Upper lobe of left lung (tissue), 6 donors: ENCODE measurements around the gene ADCY9. TPM values are rescaled to one million over a fixed set of nuclear protein-coding genes. Genes with fewer than 3 reads are reported as not detected.
A peak's percentile ranks its signal among the peaks of the same experiment; 100 is the strongest.

ENCODE experiments used
- ATAC-seq, 2 donors: fragments of 200-7000 bp; cut with Tn5 transposase; one replicate each; pipeline ENCODE4 v1.9.1; 2022; ENCODE audit warnings: mild to moderate bottlenecking in 2 of 2, moderate library complexity in 2 of 2; ENCODE audit not compliant: low FRiP score in 2 of 2
- DNase-seq, 2 donors: peaks; one replicate each; pipeline ENCODE4 v3.0.0-alpha.2; 2019 to 2020
- H3K27ac ChIP-seq, 4 donors: fragments of 200-600 bp; sonication (generic); one replicate each; pipeline ENCODE4 v1.5.1; 2016 to 2019
- H3K27me3 ChIP-seq, 4 donors: fragments of 200-600 bp; sonication (generic); one replicate each; pipeline ENCODE4 v1.5.1; 2017 to 2019
- H3K36me3 ChIP-seq, 4 donors: fragments of 200-600 bp; sonication (generic); one replicate each; pipeline ENCODE4 v1.5.1; 2016 to 2019
- H3K4me1 ChIP-seq, 4 donors: fragments of 200-600 bp; sonication (generic); one replicate each; pipeline ENCODE4 v1.5.1; 2018 to 2019
- H3K4me3 ChIP-seq, 4 donors: fragments of 200-600 bp; sonication (generic); one replicate each; pipeline ENCODE4 v1.5.1; 2017 to 2019; ENCODE audit warnings: mild to moderate bottlenecking in 2 of 4, moderate library complexity in 1 of 4
- H3K9me3 ChIP-seq, 4 donors: fragments of 200-600 bp; sonication (generic); one replicate each; pipeline ENCODE4 v1.5.1; 2018 to 2019
- EP300 ChIP-seq, 4 donors: sonication (generic); formaldehyde crosslinking; IDR thresholded peaks; one replicate each; pipeline ENCODE4 v1.5.1; 2017; ENCODE audit warnings: antibody characterized with exemption in 4 of 4, control low read depth in 2 of 4
- POLR2A ChIP-seq, 4 donors: fragments of 450-650 bp; IDR thresholded peaks; one replicate each; pipeline ENCODE4 v1.5.1; 2016 to 2017; ENCODE audit warnings: antibody characterized with exemption in 4 of 4, mild to moderate bottlenecking in 2 of 4
- POLR2AphosphoS5 ChIP-seq, 2 donors: sonication (generic); formaldehyde crosslinking; IDR thresholded peaks; one replicate each; pipeline ENCODE4 v1.5.1; 2017; ENCODE audit warnings: antibody characterized with exemption in 2 of 2
- WGBS, 2 donors: methylation state at CpG; one replicate each; pipeline ENCODE4 v1.1.5; 2017 to 2018; 5-methylcytosine and 5-hydroxymethylcytosine counted together
- total RNA-seq, 6 donors: library from RNA; depleted of rRNA in 4 of 6; stranded (reverse); fragments of >200 nt in 4 of 6; gene quantifications; one replicate each; pipeline versions ENCODE4 v1.1.0 to v1.2.1, GENCODE V29; 2016 to 2021
- TF ChIP-seq, protein P1 (sequence below), 6 experiments: fragments of 450-650 bp in 4 of 6; fragments of 200-600 bp in 2 of 6; sonication (generic) in 2 of 6; IDR thresholded peaks; one replicate each; pipeline ENCODE4 v1.5.1; 2016 to 2019; ENCODE audit warnings: antibody characterized with exemption in 6 of 6
- donor health status: DM: no; HTN: no; CAD: no; lungs with moderate emphysema.
- donor health status: DM: no; HTN: yes; CAD: no; lungs with severe emphysema.

The ADCY9 gene
- total RNA-seq, 6 donors from 2014 or later, result 46.0 to 80.7 (median 68.4) TPM

- Histone ChIP-seq H3K4me1 (peaks cover 30 to 57% (median 44%) of the 10 kb centered on the region in 4 donors), H3K27me3 (no peaks in the 10 kb centered on the region), H3K9me3 (no peaks in the 10 kb centered on the region), H3K4me3 (no peak overlapping the region), H3K36me3 (no peaks in the 10 kb centered on the region), H3K27ac (peak overlapping the region; percentile 71 to 81 (median 74))
- ATAC-seq, result no peak
- WGBS, 2 donors, result 80 to 84% methylated on average over 15 of the region's 15 CpGs
- no peak for TF ChIP-seq POLR2A (IDR thresholded peaks at IDR 0.05)
- no peak for TF ChIP-seq EP300 (IDR thresholded peaks at IDR 0.05)
- TF ChIP-seq POLR2AphosphoS5 (IDR thresholded peaks at IDR 0.05), result no peak
- no peak for DNase-seq
Observed at GRCh38 chr16:4089251-4089810, 26.9 kb downstream of the ADCY9 start.

GRCh38 chr16:4087990-4088577, 28.2 kb downstream of the ADCY9 start:
- WGBS, 2 donors, result 94 to 96% methylated on average over 7 of the region's 7 CpGs

GRCh38 chr16:4087099-4087885, 28.9 kb downstream of the ADCY9 start:
- Histone ChIP-seq H3K36me3 (no peaks in the 10 kb centered on the region), H3K27me3 (no peaks in the 10 kb centered on the region), H3K27ac (peak overlapping the region in 3 of 4 donors; percentile 31 to 54 (median 42)), H3K4me3 (no peak overlapping the region), H3K9me3 (no peaks in the 10 kb centered on the region), H3K4me1 (peaks cover 30 to 49% (median 40%) of the 10 kb centered on the region in 4 donors)
- 58 to 60% methylated on average over 12 of the region's 12 CpGs for WGBS, 2 donors
- TF ChIP-seq POLR2AphosphoS5 (IDR thresholded peaks at IDR 0.05), result no peak
- TF ChIP-seq, protein P1, sequence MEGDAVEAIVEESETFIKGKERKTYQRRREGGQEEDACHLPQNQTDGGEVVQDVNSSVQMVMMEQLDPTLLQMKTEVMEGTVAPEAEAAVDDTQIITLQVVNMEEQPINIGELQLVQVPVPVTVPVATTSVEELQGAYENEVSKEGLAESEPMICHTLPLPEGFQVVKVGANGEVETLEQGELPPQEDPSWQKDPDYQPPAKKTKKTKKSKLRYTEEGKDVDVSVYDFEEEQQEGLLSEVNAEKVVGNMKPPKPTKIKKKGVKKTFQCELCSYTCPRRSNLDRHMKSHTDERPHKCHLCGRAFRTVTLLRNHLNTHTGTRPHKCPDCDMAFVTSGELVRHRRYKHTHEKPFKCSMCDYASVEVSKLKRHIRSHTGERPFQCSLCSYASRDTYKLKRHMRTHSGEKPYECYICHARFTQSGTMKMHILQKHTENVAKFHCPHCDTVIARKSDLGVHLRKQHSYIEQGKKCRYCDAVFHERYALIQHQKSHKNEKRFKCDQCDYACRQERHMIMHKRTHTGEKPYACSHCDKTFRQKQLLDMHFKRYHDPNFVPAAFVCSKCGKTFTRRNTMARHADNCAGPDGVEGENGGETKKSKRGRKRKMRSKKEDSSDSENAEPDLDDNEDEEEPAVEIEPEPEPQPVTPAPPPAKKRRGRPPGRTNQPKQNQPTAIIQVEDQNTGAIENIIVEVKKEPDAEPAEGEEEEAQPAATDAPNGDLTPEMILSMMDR (IDR thresholded peaks at IDR 0.05), result no peak
- no peak for TF ChIP-seq POLR2A (IDR thresholded peaks at IDR 0.05)
- no peak for TF ChIP-seq EP300 (IDR thresholded peaks at IDR 0.05)
- DNase-seq, result peak in 1 of 2 donors; percentile 5
- ATAC-seq, result no peak

More at GRCh38 chr16:4087990-4088577, 28.2 kb downstream of the ADCY9 start:
- TF ChIP-seq POLR2AphosphoS5 (IDR thresholded peaks at IDR 0.05) (no peak), EP300 (IDR thresholded peaks at IDR 0.05) (no peak), POLR2A (IDR thresholded peaks at IDR 0.05) (no peak)
- TF ChIP-seq, protein P1 (IDR thresholded peaks at IDR 0.05), result no peak
- no peaks in the 10 kb centered on the region for H3K27me3 ChIP-seq
- peak overlapping the region in 3 of 4 donors; percentile 31 to 54 (median 42) for H3K27ac ChIP-seq
- no peak for ATAC-seq
- peak in 1 of 2 donors; percentile 10 for DNase-seq
- peaks cover 30 to 49% (median 43%) of the 10 kb centered on the region in 4 donors for H3K4me1 ChIP-seq
- H3K4me3 ChIP-seq, result no peak overlapping the region
- H3K9me3 ChIP-seq, result no peaks in the 10 kb centered on the region
- H3K36me3 ChIP-seq, result no peaks in the 10 kb centered on the region

DNA sequence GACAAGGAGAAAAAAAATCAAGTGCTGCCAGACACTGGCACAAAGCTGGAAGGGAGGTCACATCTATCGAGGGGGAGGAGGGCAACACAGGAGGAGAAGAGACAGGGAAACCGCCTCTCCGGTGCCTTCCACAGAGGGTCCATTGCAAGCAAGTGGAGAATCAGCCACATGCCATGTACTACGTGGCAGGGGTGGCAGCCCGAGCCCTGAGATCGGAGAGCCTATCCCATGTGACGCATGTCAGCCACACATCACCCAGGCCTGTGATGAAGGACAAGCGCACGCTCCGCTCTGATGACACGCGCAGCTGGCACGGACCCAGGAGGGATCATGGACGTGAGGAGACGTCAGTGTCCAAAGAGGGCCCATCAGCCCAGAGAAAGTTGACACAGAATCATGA, 30.1 kb downstream of the ADCY9 start:
- Histone ChIP-seq H3K27me3 (no peaks in the 10 kb centered on the region), H3K9me3 (no peaks in the 10 kb centered on the region), H3K36me3 (no peaks in the 10 kb centered on the region), H3K27ac (peak overlapping the region in 2 of 4 donors; percentile 20 to 29), H3K4me3 (no peak overlapping the region), H3K4me1 (peaks cover 24 to 45% (median 38%) of the 10 kb centered on the region in 4 donors)
- peak in 1 of 2 donors; percentile 64 for DNase-seq
- WGBS, 2 donors, result 93 to 95% methylated on average over 12 to 15 of the region's 15 CpGs
- no peak for ATAC-seq
- TF ChIP-seq, protein P1 (IDR thresholded peaks at IDR 0.05), result no peak
- TF ChIP-seq POLR2A (IDR thresholded peaks at IDR 0.05) (no peak), EP300 (IDR thresholded peaks at IDR 0.05) (no peak), POLR2AphosphoS5 (IDR thresholded peaks at IDR 0.05) (no peak)

DNA sequence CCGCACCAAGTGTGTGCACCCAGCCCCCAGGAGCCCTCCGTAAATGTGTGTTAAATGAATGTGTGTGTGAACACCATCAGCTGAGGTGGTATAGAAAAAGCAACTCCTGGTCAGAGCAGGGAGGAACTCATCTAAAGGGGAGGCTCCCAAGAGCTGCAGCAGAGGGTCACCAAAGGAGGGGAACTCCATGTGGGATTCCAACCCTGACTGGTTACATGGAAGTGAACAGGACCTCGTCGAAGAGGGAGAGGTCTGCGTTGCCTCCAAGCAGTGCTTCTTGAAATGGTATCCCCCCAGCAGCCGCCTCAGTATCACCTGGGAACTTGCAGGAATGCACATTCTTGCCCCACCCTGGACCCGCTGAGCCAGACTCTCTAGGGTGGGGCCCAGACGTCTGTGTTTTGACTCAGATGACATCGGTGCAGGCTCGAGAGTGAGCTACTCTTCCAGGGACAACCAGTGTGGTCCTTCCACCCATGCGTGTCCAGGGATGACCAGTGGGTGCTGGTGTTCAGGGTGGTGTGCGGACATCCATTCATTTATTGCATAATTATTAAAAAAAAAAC, 30.8 kb downstream of the ADCY9 start:
- Histone ChIP-seq H3K9me3 (no peaks in the 10 kb centered on the region), H3K4me3 (no peak overlapping the region), H3K27me3 (no peaks in the 10 kb centered on the region), H3K36me3 (no peaks in the 10 kb centered on the region), H3K4me1 (peaks cover 17 to 38% (median 31%) of the 10 kb centered on the region in 4 donors), H3K27ac (peak overlapping the region in 3 of 4 donors; percentile 20 to 36 (median 29))
- WGBS, 2 donors, result 81 to 84% methylated on average over 7 to 12 of the region's 12 CpGs
- no peak for TF ChIP-seq POLR2A (IDR thresholded peaks at IDR 0.05)
- TF ChIP-seq, protein P1 (IDR thresholded peaks at IDR 0.05), result no peak
- DNase-seq (no peak), ATAC-seq (peak in 1 of 2 donors; percentile 44)
